ENCODE measurements around the gene CHST11. TPM values are rescaled to one million over a fixed set of nuclear protein-coding genes. Genes with fewer than 3 reads are reported as not detected.

CHST11 gene
- total RNA-seq, 2 donors from 2014 or later = 7.8 to 11.9 TPM

- Histone ChIP-seq H3K9me3 (no peaks in the 10 kb centered on the region), H3K27me3 (no peaks in the 10 kb centered on the region), H3K4me1 (peaks cover 0 to 64% of the 10 kb centered on the region in 2 donors), H3K27ac (peak overlapping the region; percentile 84 to 90), H3K4me3 (no peak overlapping the region), H3K36me3 (no peaks in the 10 kb centered on the region)
- no peak for TF ChIP-seq CTCF (IDR thresholded peaks at IDR 0.05)
- DNase-seq (ENCODE audit: low spot score) = no peak
These were observed 216.5 kb downstream of the CHST11 start for GRCh38 chr12:104673294-104673693.

- H3K27ac ChIP-seq = peak overlapping the region; percentile 84 to 90
- no peak for DNase-seq (ENCODE audit: low spot score)
- no peaks in the 10 kb centered on the region for H3K9me3 ChIP-seq
- H3K36me3 ChIP-seq = no peaks in the 10 kb centered on the region
- H3K4me1 ChIP-seq = peaks cover 0 to 59% of the 10 kb centered on the region in 2 donors
- H3K27me3 ChIP-seq = no peaks in the 10 kb centered on the region
- TF ChIP-seq CTCF (IDR thresholded peaks at IDR 0.05) = no peak
- H3K4me3 ChIP-seq = no peak overlapping the region
These were observed 217.1 kb downstream of the CHST11 start for GRCh38 chr12:104673696-104674482.

GRCh38 chr12:104676636-104677035, 219.9 kb downstream of the CHST11 start:
- H3K27me3 ChIP-seq = no peaks in the 10 kb centered on the region
- TF ChIP-seq CTCF (IDR thresholded peaks at IDR 0.05) = no peak
- no peak overlapping the region for H3K27ac ChIP-seq
- H3K9me3 ChIP-seq = no peaks in the 10 kb centered on the region
- no peak overlapping the region for H3K4me3 ChIP-seq
- no peak for DNase-seq (ENCODE audit: low spot score)
- H3K4me1 ChIP-seq = peaks cover 0 to 32% of the 10 kb centered on the region in 2 donors
- H3K36me3 ChIP-seq = no peaks in the 10 kb centered on the region

GRCh38 chr12:104677441-104678089, 220.8 kb downstream of the CHST11 start:
- Histone ChIP-seq H3K27me3 (no peaks in the 10 kb centered on the region), H3K4me1 (peaks cover 0 to 30% of the 10 kb centered on the region in 2 donors), H3K36me3 (no peaks in the 10 kb centered on the region), H3K4me3 (no peak overlapping the region), H3K9me3 (no peaks in the 10 kb centered on the region), H3K27ac (no peak overlapping the region)
- TF ChIP-seq CTCF (IDR thresholded peaks at IDR 0.05) = no peak
- no peak for DNase-seq (ENCODE audit: low spot score)

- peak in 1 of 2 donors; percentile 43 for TF ChIP-seq CTCF (IDR thresholded peaks at IDR 0.05)
- Histone ChIP-seq H3K36me3 (no peaks in the 10 kb centered on the region), H3K27ac (no peak overlapping the region), H3K4me1 (peaks cover 0 to 34% of the 10 kb centered on the region in 2 donors), H3K4me3 (no peak overlapping the region), H3K27me3 (no peaks in the 10 kb centered on the region), H3K9me3 (no peaks in the 10 kb centered on the region)
- DNase-seq (ENCODE audit: low spot score) = no peak
These were observed 223.3 kb downstream of the CHST11 start for GRCh38 chr12:104680070-104680469.

Measured in right atrium auricular region (tissue), 2 donors.